ENCODE measurements around the gene ERCC6L2. TPM values are rescaled to one million over a fixed set of nuclear protein-coding genes. Genes with fewer than 3 reads are reported as not detected.

ERCC6L2 gene
- total RNA-seq, 1 donor from 2014 or later: 55.5 TPM

DNA sequence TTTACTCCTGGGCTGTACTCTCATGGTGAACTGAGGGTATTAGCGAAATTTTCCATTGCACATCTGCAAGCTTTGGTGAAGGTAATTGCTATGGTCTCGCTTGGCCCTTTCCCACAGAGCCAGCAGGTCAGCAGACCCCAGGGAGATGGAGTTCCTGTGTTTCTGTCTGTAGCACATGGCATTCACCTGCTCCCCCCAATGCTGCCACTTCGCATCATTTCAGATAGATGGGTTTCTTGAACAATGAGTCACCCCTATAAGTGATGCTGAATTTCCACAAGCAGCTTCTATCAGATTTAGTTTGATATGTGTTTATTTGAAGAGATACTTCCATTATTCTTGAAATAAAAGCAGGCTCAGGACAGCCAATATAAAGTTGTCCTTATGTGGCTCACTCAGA is 117.8 kb downstream of the ERCC6L2 start:
- Mint-ChIP-seq H3K27ac (no peak overlapping the region), H3K4me1 (ENCODE audit: unreplicated experiment) (no peaks in the 10 kb centered on the region), H3K9me3 (no peaks in the 10 kb centered on the region), H3K27me3 (no peaks in the 10 kb centered on the region), H3K4me3 (no peak overlapping the region), H3K36me3 (peaks cover 27% of the 10 kb centered on the region)
- no peak for DNase-seq (ENCODE audit: extremely low spot score, unreplicated experiment)
- TF ChIP-seq, protein P1, sequence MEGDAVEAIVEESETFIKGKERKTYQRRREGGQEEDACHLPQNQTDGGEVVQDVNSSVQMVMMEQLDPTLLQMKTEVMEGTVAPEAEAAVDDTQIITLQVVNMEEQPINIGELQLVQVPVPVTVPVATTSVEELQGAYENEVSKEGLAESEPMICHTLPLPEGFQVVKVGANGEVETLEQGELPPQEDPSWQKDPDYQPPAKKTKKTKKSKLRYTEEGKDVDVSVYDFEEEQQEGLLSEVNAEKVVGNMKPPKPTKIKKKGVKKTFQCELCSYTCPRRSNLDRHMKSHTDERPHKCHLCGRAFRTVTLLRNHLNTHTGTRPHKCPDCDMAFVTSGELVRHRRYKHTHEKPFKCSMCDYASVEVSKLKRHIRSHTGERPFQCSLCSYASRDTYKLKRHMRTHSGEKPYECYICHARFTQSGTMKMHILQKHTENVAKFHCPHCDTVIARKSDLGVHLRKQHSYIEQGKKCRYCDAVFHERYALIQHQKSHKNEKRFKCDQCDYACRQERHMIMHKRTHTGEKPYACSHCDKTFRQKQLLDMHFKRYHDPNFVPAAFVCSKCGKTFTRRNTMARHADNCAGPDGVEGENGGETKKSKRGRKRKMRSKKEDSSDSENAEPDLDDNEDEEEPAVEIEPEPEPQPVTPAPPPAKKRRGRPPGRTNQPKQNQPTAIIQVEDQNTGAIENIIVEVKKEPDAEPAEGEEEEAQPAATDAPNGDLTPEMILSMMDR (conservative IDR thresholded peaks at IDR 0.05): no peak

DNA sequence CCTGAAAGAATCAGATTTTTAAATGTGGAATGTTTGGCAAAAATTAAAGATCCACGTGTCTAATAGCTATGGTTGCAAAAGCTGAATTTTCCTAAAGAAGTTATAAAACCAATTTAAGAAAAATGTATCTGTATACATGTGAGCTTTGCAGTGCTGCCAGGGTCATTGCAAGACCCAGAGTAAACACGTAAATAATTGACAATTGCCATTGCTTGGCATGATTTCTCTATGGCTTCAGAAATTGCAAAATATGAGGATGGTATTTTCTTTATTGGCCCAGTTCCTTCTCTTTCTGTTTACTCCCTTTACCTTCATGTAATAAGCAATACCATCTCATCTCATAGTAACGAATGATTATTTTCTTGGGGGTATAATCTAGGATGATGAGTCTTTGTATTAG is 123.9 kb downstream of the ERCC6L2 start:
- Mint-ChIP-seq H3K36me3 (peaks cover 39% of the 10 kb centered on the region), H3K4me1 (ENCODE audit: unreplicated experiment) (no peaks in the 10 kb centered on the region), H3K27me3 (no peaks in the 10 kb centered on the region), H3K9me3 (no peaks in the 10 kb centered on the region), H3K4me3 (no peak overlapping the region), H3K27ac (no peak overlapping the region)
- DNase-seq (ENCODE audit: extremely low spot score, unreplicated experiment): no peak
- TF ChIP-seq, protein P1 (conservative IDR thresholded peaks at IDR 0.05): no peak

DNA sequence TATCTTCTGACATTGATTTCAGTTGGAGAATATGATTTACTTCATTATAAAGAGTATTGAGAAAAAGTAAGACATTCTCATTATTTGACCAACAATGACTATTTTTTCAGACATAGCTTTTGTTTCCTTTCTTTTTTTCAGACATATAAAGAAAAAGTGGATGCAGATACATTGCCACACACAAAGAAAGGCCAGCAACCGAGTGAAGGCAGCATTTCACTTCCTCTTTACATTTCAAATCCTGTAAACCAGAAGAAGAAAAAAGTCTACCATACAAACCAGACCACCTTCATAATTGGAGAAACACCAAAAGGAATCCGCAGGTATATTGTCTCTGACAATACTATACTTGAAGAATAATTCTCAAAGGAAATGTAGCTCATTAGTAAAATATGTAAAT is 128.9 kb downstream of the ERCC6L2 start:
- Mint-ChIP-seq H3K4me1 (ENCODE audit: unreplicated experiment) (no peaks in the 10 kb centered on the region), H3K4me3 (no peak overlapping the region), H3K9me3 (no peaks in the 10 kb centered on the region), H3K36me3 (peaks cover 36% of the 10 kb centered on the region), H3K27me3 (no peaks in the 10 kb centered on the region), H3K27ac (no peak overlapping the region)
- DNase-seq (ENCODE audit: extremely low spot score, unreplicated experiment): no peak
- TF ChIP-seq, protein P1 (conservative IDR thresholded peaks at IDR 0.05): no peak

DNA sequence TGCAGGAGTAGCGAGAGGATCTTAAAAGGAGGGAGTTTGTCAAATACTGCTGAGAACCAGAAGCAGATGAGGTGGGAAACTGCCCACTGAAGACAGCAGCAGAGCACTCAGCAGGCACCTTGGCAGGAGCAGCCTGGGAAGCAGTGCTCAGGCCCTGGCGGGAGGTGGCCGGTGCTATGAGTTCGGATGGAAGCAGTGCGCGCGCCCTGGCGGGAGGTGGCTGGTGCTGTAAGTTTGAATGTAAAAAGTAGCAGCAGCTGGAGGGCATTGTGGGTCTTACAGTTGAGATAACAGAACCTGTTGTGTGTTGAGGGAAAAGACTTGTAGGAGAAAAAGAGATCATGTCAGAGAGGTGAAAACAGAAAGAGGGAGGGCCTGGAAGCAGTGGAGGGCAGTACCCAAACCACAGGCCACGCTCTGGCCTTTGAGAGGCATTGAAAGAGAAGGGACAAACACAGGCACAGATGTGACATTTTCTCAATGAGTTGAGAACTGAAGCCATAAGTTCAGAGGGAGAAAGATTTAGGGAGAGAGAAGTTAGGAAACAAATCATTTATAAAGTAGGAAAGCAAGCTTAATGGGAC is 130.9 kb downstream of the ERCC6L2 start:
- no peaks in the 10 kb centered on the region for H3K9me3 Mint-ChIP-seq
- no peak overlapping the region for H3K27ac Mint-ChIP-seq
- H3K4me1 Mint-ChIP-seq (ENCODE audit: unreplicated experiment): no peaks in the 10 kb centered on the region
- no peak overlapping the region for H3K4me3 Mint-ChIP-seq
- no peak for DNase-seq (ENCODE audit: extremely low spot score, unreplicated experiment)
- TF ChIP-seq, protein P1 (conservative IDR thresholded peaks at IDR 0.05): no peak
- peaks cover 35% of the 10 kb centered on the region for H3K36me3 Mint-ChIP-seq
- H3K27me3 Mint-ChIP-seq: no peaks in the 10 kb centered on the region

DNA sequence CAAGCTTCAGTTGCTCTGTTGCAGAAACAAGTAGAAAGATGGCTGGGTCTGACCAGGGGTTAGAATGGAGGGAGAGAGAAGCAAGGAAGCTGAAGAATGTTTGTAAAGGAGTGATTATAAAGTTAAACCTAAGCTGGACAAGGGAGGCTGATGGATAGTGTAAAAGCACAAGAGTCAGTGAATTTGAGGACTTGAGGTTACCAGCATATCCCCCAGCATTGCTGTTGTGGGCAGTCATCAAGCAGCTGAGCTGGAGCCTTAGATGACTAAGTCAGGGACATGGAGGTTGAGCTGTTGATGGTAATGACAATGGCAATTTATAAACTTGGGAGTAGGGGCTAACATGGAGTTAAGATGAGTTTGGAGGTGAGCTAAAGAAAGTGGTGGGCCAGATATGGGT is 131.5 kb downstream of the ERCC6L2 start:
- Mint-ChIP-seq H3K9me3 (no peaks in the 10 kb centered on the region), H3K36me3 (peaks cover 38% of the 10 kb centered on the region), H3K27ac (no peak overlapping the region), H3K4me3 (no peak overlapping the region), H3K27me3 (no peaks in the 10 kb centered on the region), H3K4me1 (ENCODE audit: unreplicated experiment) (no peaks in the 10 kb centered on the region)
- no peak for DNase-seq (ENCODE audit: extremely low spot score, unreplicated experiment)
- TF ChIP-seq, protein P1 (conservative IDR thresholded peaks at IDR 0.05): no peak

All from type B pancreatic cell (in vitro differentiated cells).